Neuronal stem cell (in vitro differentiated cells): ENCODE data around the gene NCOA4.
A peak's percentile ranks its signal among the peaks of the same experiment; 100 is the strongest.

Experiments used
- DNase-seq: peaks from one replicate; pipeline ENCODE4 v3.0.0-alpha.2; 2013; ENCODE audit warnings: low spot score
- H2AFZ ChIP-seq: one replicate; pipeline ENCODE4 v1.6.1; 2013; ENCODE audit warnings: mild to moderate bottlenecking, low read length, inconsistent platforms
- H2AK5ac ChIP-seq: 2 replicates; pipeline ENCODE4 v1.6.1; 2013; ENCODE audit warnings: low read depth, mild to moderate bottlenecking, inconsistent platforms, low read length, moderate library complexity, mixed read lengths
- H2BK120ac ChIP-seq: 2 replicates; pipeline ENCODE4 v1.6.1; 2013; ENCODE audit warnings: low read depth, mild to moderate bottlenecking, inconsistent platforms, low read length, moderate library complexity, mixed read lengths
- H2BK12ac ChIP-seq: one replicate; pipeline ENCODE4 v1.6.1; 2013; ENCODE audit warnings: low read length, inconsistent platforms
- H2BK15ac ChIP-seq: 2 replicates; pipeline ENCODE4 v1.6.1; 2013; ENCODE audit warnings: mild to moderate bottlenecking, low read length, inconsistent platforms, mixed read lengths
- H2BK5ac ChIP-seq: one replicate; pipeline ENCODE4 v1.6.1; 2013; ENCODE audit warnings: inconsistent platforms, mild to moderate bottlenecking, low read length, moderate library complexity
- H3K14ac ChIP-seq: one replicate; pipeline ENCODE4 v1.6.1; 2013; ENCODE audit warnings: low read length, inconsistent platforms
- H3K18ac ChIP-seq: 2 replicates; pipeline ENCODE4 v1.6.1; 2013; ENCODE audit warnings: low read length, inconsistent platforms
- H3K23ac ChIP-seq: 2 replicates; pipeline ENCODE4 v1.6.1; 2013; ENCODE audit warnings: low read depth, mild to moderate bottlenecking, mixed read lengths, low read length, inconsistent platforms; ENCODE audit not compliant: poor library complexity
- H3K27ac ChIP-seq: replicated peaks from 3 replicates; pipeline ENCODE4 v1.5.1; 2013; ENCODE audit warnings: low read length, inconsistent platforms
- H3K27me3 ChIP-seq, 3 experiments: 2 replicates each; pipeline ENCODE4 v1.6.1; 2013; ENCODE audit warnings: low read length in 3 of 3, mild to moderate bottlenecking in 2 of 3, inconsistent platforms in 1 of 3, low read depth in 1 of 3, mixed read lengths in 1 of 3, moderate library complexity in 1 of 3; ENCODE audit not compliant: control insufficient read depth in 3 of 3, insufficient read depth in 3 of 3
- H3K36me3 ChIP-seq, 2 donors: replicated peaks in 1 of 2; 2 replicates each; pipeline ENCODE4 v1.6.1; 2013; ENCODE audit warnings: low read length in 2 of 2; ENCODE audit not compliant: control insufficient read depth in 2 of 2, insufficient read depth in 2 of 2
- H3K4ac ChIP-seq: 2 replicates; pipeline ENCODE4 v1.6.1; 2013; ENCODE audit warnings: inconsistent platforms, mild to moderate bottlenecking, low read length, moderate library complexity
- H3K4me1 ChIP-seq, 2 donors: 1 replicate in 1 of 2; 2 replicates in 1 of 2; pipeline ENCODE4 v1.6.1; 2013; ENCODE audit warnings: low read length in 2 of 2, low read depth in 1 of 2; ENCODE audit not compliant: control insufficient read depth in 2 of 2, insufficient read depth in 1 of 2
- H3K4me2 ChIP-seq: one replicate; pipeline ENCODE4 v1.6.1; 2013; ENCODE audit warnings: mild to moderate bottlenecking, low read length, inconsistent platforms; ENCODE audit not compliant: insufficient read depth, poor library complexity, severe bottlenecking
- H3K4me3 ChIP-seq, 2 donors: 2 replicates each; pipeline ENCODE4 v1.5.1; 2013; ENCODE audit warnings: low read length in 2 of 2, mild to moderate bottlenecking in 2 of 2, inconsistent platforms in 1 of 2, moderate library complexity in 1 of 2
- H3K79me1 ChIP-seq: one replicate; pipeline ENCODE4 v1.6.1; 2013; ENCODE audit warnings: low read depth, mild to moderate bottlenecking, inconsistent platforms, low read length, moderate library complexity
- H3K9ac ChIP-seq: one replicate; pipeline ENCODE4 v1.6.1; 2013; ENCODE audit warnings: mild to moderate bottlenecking, low read depth, low read length, inconsistent platforms; ENCODE audit not compliant: poor library complexity
- H3K9me3 ChIP-seq, 2 donors: replicated peaks in 1 of 2; 2 replicates each; pipeline versions ENCODE3 to v1.6.1; 2013; ENCODE audit warnings: low read length in 2 of 2, mild to moderate bottlenecking in 2 of 2, inconsistent platforms in 1 of 2, low read depth in 1 of 2, mixed read lengths in 1 of 2, moderate library complexity in 1 of 2; ENCODE audit not compliant: control insufficient read depth in 2 of 2, insufficient read depth in 1 of 2
- H4K8ac ChIP-seq: one replicate; pipeline ENCODE4 v1.6.1; 2013; ENCODE audit warnings: low read depth, mild to moderate bottlenecking, inconsistent platforms, low read length, moderate library complexity
- H4K91ac ChIP-seq: one replicate; pipeline ENCODE4 v1.6.1; 2013; ENCODE audit warnings: low read length, low read depth, mild to moderate bottlenecking, inconsistent platforms; ENCODE audit not compliant: poor library complexity
- WGBS, 2 donors: extraction: QIAGEN DNeasy Blood & Tissue Kit; methylation state at CpG; one replicate each; pipeline ENCODE4 v1.1.7; 2013; ENCODE audit warnings: missing lambda C conversion rate in 2 of 2, mixed read lengths in 1 of 2; ENCODE audit not compliant: insufficient read length in 2 of 2, insufficient replicate concordance in 1 of 2; ENCODE audit errors: extremely low coverage in 2 of 2; 5-methylcytosine and 5-hydroxymethylcytosine counted together

The NCOA4 gene

DNA sequence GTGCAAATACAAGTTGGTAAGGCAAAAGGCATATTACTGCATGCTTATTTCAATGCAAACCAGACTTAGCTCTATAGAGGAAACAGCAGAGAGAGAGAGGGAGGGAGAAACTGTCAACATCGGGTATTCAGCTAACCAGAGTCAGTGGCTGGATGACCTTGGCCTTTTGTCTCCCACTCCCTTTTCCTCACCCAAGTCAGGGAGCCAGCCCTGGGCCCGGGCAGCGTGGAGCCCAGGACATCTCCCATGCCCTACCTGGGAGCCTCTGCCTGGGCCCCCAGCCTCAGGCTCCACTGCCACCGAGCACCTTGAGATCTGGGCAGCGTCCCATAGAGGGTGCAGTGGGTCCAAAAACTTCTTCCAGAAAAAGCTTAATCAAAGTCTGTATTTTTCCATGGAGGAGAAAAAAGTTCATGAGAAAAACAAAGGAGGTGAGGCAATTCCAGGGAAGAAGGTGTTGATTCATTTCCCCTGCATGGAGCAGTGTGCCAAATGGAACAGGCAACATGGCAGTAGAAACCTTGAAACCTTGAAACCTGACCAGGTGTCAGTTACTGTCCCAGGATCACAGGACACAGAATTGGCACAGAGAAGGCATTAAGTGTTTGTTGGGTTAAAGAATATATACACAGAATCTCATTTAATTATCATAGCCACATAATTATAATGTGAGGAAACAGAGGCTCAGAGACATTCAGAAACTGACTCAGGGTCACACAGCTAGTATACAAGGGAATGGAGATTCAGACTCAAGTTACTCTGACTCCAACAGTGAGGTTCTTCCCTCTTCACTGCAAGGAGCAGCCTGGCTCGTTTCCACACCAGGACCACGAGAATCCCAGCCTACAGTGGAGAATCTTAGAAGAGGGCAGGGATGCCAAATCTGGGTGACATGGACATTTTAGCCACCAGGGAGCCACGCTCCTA, 5.8 kb upstream of the NCOA4 start:
- no peak overlapping the region for H2BK12ac ChIP-seq
- no peak overlapping the region for H2AFZ ChIP-seq
- no peak overlapping the region for H3K9ac ChIP-seq
- no peaks in the 10 kb centered on the region for H3K27me3 ChIP-seq
- H3K4ac ChIP-seq = no peak overlapping the region
- DNase-seq = no peak
- no peak overlapping the region for H4K91ac ChIP-seq
- no peak overlapping the region for H2BK5ac ChIP-seq
- H3K4me2 ChIP-seq = no peak overlapping the region
- no peak overlapping the region for H3K27ac ChIP-seq
- H3K14ac ChIP-seq = no peak overlapping the region
- no peak overlapping the region for H3K23ac ChIP-seq
- no peak overlapping the region for H3K18ac ChIP-seq
- no peaks in the 10 kb centered on the region for H3K36me3 ChIP-seq
- WGBS, 2 donors = no CpG with 5 or more reads among the region's 8 CpGs
- no peaks in the 10 kb centered on the region for H3K79me1 ChIP-seq
- H3K9me3 ChIP-seq = no peaks in the 10 kb centered on the region
- no peak overlapping the region for H2AK5ac ChIP-seq
- H3K4me1 ChIP-seq = no peaks in the 10 kb centered on the region
- no peak overlapping the region for H2BK15ac ChIP-seq
- H2BK120ac ChIP-seq = no peak overlapping the region
- H3K4me3 ChIP-seq = no peak overlapping the region
- no peak overlapping the region for H4K8ac ChIP-seq

DNA sequence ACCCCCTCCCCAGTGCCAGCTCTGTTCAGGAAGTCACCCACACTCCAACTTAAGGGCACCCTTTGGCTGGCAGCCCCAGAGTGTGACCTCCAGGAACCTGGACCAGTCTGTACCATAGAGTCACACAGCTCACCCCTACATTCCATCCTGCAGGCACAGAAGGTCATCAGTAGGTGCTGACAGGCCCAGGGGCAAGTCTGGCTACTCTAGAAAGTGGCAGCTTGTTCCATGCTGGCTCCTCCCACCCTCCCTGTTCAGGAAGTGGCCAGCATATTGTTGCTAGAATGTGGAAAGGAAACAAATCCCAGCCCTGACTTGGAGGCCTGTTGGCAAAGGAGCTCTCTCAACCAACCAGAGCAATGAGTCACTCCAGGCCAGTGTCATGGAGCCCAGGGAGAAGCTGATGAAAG, 3.2 kb upstream of the NCOA4 start:
- Histone ChIP-seq H3K27ac (no peak overlapping the region), H2AFZ (peak overlapping the region; percentile 80)

DNA sequence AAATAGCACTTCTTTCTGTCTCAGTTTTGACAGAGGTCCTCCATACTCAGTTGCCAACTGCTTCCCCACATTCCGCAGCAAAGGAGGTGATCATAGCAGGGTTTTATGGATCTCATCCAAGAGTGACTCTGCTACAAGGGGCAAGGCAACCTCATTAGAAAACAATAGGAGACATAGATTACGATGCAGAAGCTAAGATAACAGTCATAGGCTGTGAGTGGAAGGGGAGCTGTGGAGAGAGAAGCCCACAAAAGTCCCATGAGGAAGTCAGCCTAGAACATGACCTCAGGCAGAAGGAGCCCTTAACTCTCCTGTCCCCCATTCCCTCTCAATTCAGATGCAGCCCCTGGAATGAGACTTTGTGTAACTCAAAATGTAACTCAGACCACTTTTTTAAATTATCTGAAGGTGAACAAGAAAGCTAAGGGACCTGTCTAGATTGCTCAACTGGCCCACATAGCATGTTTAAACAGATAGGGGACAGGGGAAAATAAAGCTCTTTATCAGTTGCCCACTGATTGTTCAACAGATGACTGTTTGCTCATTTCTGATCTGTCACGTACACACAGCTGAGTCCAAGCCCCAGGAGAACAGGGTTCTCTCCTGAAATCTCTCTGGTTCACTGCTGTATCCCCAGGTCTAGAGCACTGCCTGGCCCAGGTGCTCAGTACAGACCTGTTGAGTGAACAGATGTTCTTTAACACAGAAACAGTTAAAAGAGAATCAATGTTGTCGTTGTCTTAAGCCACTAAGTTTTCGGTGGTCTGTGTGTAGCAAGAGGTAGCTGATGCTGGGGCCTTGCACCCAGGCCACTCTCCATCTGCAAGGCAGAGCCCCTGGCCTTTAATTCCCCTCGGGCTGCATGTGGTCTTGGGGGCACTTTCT, 1.5 kb upstream of the NCOA4 start:
- WGBS, 2 donors = no CpG with 5 or more reads among the region's 6 CpGs
- Histone ChIP-seq H2AK5ac (no peak overlapping the region), H3K79me1 (peaks cover 6% of the 10 kb centered on the region), H3K4ac (no peak overlapping the region), H2BK120ac (no peak overlapping the region), H3K27ac (no peak overlapping the region), H3K23ac (no peak overlapping the region), H3K18ac (no peak overlapping the region), H3K4me2 (no peak overlapping the region), H3K9me3 (no peaks in the 10 kb centered on the region), H3K4me1 (peaks cover 3 to 9% of the 10 kb centered on the region in 2 donors), H2BK15ac (no peak overlapping the region), H3K14ac (no peak overlapping the region), H2BK12ac (no peak overlapping the region), H3K27me3 (no peaks in the 10 kb centered on the region), H3K4me3 (no peak overlapping the region), H2BK5ac (no peak overlapping the region), H3K9ac (no peak overlapping the region), H4K91ac (no peak overlapping the region), H3K36me3 (peaks cover 0 to 4% of the 10 kb centered on the region in 2 donors), H4K8ac (no peak overlapping the region), H2AFZ (peak overlapping the region; percentile 41)
- DNase-seq = no peak

More for the DNA sequence above, 3.2 kb upstream of the NCOA4 start:
- H3K9me3 ChIP-seq = no peaks in the 10 kb centered on the region
- H3K4me1 ChIP-seq = peaks cover 3 to 9% of the 10 kb centered on the region in 2 donors
- no peak overlapping the region for H2BK120ac ChIP-seq
- H3K23ac ChIP-seq = peak overlapping the region; percentile 34
- no peaks in the 10 kb centered on the region for H3K27me3 ChIP-seq
- no peak overlapping the region for H3K18ac ChIP-seq
- H4K91ac ChIP-seq = no peak overlapping the region
- H2BK5ac ChIP-seq = no peak overlapping the region
- H3K4ac ChIP-seq = no peak overlapping the region
- no peak overlapping the region for H3K4me3 ChIP-seq
- no peak overlapping the region for H4K8ac ChIP-seq
- H3K36me3 ChIP-seq = no peaks in the 10 kb centered on the region
- no peak overlapping the region for H2AK5ac ChIP-seq
- no peak overlapping the region for H2BK15ac ChIP-seq
- H3K14ac ChIP-seq = no peak overlapping the region
- peaks cover 4% of the 10 kb centered on the region for H3K79me1 ChIP-seq
- no peak overlapping the region for H2BK12ac ChIP-seq
- H3K9ac ChIP-seq = no peak overlapping the region
- H3K4me2 ChIP-seq = no peak overlapping the region
- DNase-seq = no peak

DNA sequence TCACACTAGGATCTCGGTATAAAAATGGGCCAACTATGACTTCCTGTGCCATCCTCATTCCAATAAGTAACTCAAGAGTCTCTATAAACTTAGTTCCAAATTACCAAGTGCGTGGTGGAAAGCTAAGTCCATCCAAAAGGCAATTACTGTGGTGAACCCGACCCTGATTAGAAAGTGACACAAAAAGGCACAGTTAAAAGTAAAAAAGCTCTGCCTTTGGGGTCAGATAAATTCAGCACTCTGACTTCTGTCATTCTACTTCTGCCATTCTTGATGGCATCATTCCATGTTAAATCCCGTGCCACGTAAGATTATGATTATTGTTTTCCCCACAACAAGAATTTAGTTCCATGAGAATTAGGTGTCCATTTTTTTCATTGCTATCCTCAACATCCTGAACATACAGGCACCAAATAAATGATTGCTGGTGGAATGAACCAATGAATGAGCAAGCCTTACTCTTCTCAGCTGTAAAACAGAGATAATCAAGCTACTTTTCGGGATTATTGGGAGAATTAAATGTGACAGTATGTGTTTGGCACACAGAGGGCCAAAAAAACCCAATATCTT, 877 bp downstream of the NCOA4 start:
- Histone ChIP-seq H2BK120ac (no peak overlapping the region), H3K9me3 (no peaks in the 10 kb centered on the region), H3K4me2 (peak overlapping the region; percentile 92), H2BK5ac (no peak overlapping the region), H2BK15ac (no peak overlapping the region), H3K23ac (no peak overlapping the region), H3K4me3 (peak overlapping the region; percentile 64 to 94), H3K27me3 (no peaks in the 10 kb centered on the region), H2AK5ac (no peak overlapping the region), H3K9ac (peak overlapping the region; percentile 93), H3K14ac (no peak overlapping the region), H3K27ac (no peak overlapping the region), H3K4me1 (peaks cover 3 to 9% of the 10 kb centered on the region in 2 donors), H2BK12ac (no peak overlapping the region), H3K79me1 (peaks cover 6% of the 10 kb centered on the region), H3K18ac (no peak overlapping the region), H2AFZ (peak overlapping the region; percentile 87), H4K91ac (no peak overlapping the region), H3K36me3 (peaks cover 0 to 4% of the 10 kb centered on the region in 2 donors), H3K4ac (no peak overlapping the region), H4K8ac (no peak overlapping the region)
- no CpG with 5 or more reads among the region's 6 CpGs for WGBS, 2 donors
- DNase-seq = no peak
